SK-N-MC (cell line): ENCODE measurements around the gene DALRD3.

Experiments used
- EZH2 ChIP-seq: fragments of 200-600 bp; sonication (generic); IDR thresholded peaks from one replicate; pipeline ENCODE4 v1.6.1; 2017; ENCODE audit warnings: antibody characterized with exemption
- FOXP2 ChIP-seq: optimal IDR thresholded peaks from 2 replicates; pipeline ENCODE3; 2011; ENCODE audit warnings: mild to moderate bottlenecking, moderate library complexity; ENCODE audit not compliant: insufficient read depth; ENCODE audit errors: extremely low read length, control extremely low read depth
- POLR2AphosphoS5 ChIP-seq: IDR thresholded peaks from 2 replicates; pipeline ENCODE4 v1.6.1; 2012; ENCODE audit warnings: mild to moderate bottlenecking, low read depth, low read length, borderline replicate concordance

DNA sequence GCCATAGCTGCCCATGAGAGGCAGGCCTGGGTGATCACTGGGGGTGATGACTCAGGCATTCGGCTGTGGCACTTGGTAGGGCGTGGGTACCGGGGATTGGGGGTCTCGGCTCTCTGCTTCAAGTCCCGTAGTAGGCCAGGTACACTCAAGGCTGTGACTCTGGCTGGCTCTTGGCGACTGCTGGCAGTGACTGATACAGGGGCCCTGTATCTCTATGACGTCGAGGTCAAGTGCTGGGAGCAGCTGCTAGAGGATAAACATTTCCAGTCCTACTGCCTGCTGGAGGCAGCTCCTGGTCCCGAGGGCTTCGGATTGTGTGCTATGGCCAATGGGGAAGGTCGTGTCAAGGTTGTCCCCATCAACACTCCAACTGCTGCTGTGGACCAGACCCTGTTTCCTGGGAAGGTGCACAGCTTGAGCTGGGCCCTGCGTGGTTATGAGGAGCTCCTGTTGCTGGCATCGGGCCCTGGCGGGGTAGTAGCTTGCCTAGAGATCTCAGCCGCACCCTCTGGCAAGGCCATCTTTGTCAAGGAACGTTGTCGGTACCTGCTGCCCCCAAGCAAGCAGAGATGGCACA is 5.9 kb downstream of the DALRD3 start:
- TF ChIP-seq EZH2 = no peak
- no peak for TF ChIP-seq FOXP2
- TF ChIP-seq POLR2AphosphoS5 = no peak
